Kidney (tissue), 14 donors: Measurements from ENCODE around the gene STXBP1. TPM values are rescaled to one million over a fixed set of nuclear protein-coding genes. Genes with fewer than 3 reads are reported as not detected.

Experiments
- DNase-seq, 5 donors: peaks; one replicate each; pipeline ENCODE4 v3.0.0-alpha.2; 2013 to 2020
- FAIRE-seq: peaks from 2 replicates; lab custom pipeline; 2012; peaks lifted over from hg19 to GRCh38; lab: Jason Lieb, UNC
- H3K27ac ChIP-seq, 2 donors: one replicate each; pipeline ENCODE4 v1.7.0; 2013; ENCODE audit warnings: low read depth in 2 of 2, low read length in 2 of 2, inconsistent platforms in 1 of 2
- H3K27me3 ChIP-seq: one replicate; pipeline ENCODE4 v1.7.1; 2013; ENCODE audit warnings: low read length, inconsistent platforms; ENCODE audit not compliant: control insufficient read depth, insufficient read depth
- H3K36me3 ChIP-seq, 3 donors: one replicate each; pipeline versions ENCODE4 v1.7.0 to v1.7.1; 2013; ENCODE audit warnings: low read length in 3 of 3, control low read depth in 1 of 3, inconsistent platforms in 1 of 3; ENCODE audit not compliant: insufficient read depth in 3 of 3, control insufficient read depth in 2 of 3
- H3K4me1 ChIP-seq, 3 donors: one replicate each; pipeline versions ENCODE4 v1.7.0 to v1.7.1; 2013; ENCODE audit warnings: low read length in 3 of 3, inconsistent platforms in 1 of 3, low read depth in 1 of 3; ENCODE audit not compliant: control insufficient read depth in 2 of 3, insufficient read depth in 2 of 3
- H3K4me3 ChIP-seq, 3 donors: one replicate each; pipeline versions ENCODE4 v1.7.0 to v1.8.1; 2013; ENCODE audit warnings: low read length in 3 of 3, control low read depth in 1 of 3, inconsistent platforms in 1 of 3
- H3K9ac ChIP-seq, 3 donors: one replicate each; pipeline versions ENCODE4 v1.7.0 to v1.7.1; 2013; ENCODE audit warnings: low read length in 3 of 3, control low read depth in 1 of 3, inconsistent platforms in 1 of 3
- H3K9me3 ChIP-seq, 3 donors: one replicate each; pipeline versions ENCODE4 v1.7.0 to v1.7.1; 2013; ENCODE audit warnings: low read length in 3 of 3, control low read depth in 1 of 3, inconsistent platforms in 1 of 3; ENCODE audit not compliant: control insufficient read depth in 2 of 3, insufficient read depth in 1 of 3
- CTCF ChIP-seq: IDR thresholded peaks from 3 replicates; pipeline ENCODE4 v1.5.1; 2012; ENCODE audit warnings: mild to moderate bottlenecking, moderate library complexity, borderline replicate concordance; ENCODE audit not compliant: insufficient read depth; ENCODE audit errors: extremely low read depth
- intact Hi-C: fragments of 100-400 bp; cut with DNase I; formaldehyde crosslinking; loops from one replicate; pipeline ENCODE4 v1.11.1; 2022
- polyA plus RNA-seq: library from polyadenylated mRNA; stranded (reverse); fragments of 350-450 nt; fragmentation: Illumina TruSeq; extraction: RNeasy Lipid Tissue Mini Kit (QIAGEN cat#74804); gene quantifications from one replicate; pipeline ENCODE4 v1.2.3, GENCODE V29; 2014; ENCODE audit warnings: low read depth, low replicate concordance; ENCODE audit not compliant: insufficient read depth
- total RNA-seq: library from RNA; stranded (reverse); fragmentation: NEBNext Ultra II Directional; extraction: Animal tissue kit (Norgen Biotek cat#: 25700); gene quantifications from one replicate; pipeline ENCODE4 v1.2.1, GENCODE V29; 2021
- donor health status: control.
- donor health status: control.
- donor health status: control.
- donor health status: control.
- donor health status: control.
- donor health status: DM: yes; HTN: yes; CAD: no.
- donor health status: Normal renal cell carcinoma (clear cell type).

Gene STXBP1
- total and polyA plus RNA-seq, 2 donors from 2014 or later, result 14.3 to 32.8 TPM

DNA sequence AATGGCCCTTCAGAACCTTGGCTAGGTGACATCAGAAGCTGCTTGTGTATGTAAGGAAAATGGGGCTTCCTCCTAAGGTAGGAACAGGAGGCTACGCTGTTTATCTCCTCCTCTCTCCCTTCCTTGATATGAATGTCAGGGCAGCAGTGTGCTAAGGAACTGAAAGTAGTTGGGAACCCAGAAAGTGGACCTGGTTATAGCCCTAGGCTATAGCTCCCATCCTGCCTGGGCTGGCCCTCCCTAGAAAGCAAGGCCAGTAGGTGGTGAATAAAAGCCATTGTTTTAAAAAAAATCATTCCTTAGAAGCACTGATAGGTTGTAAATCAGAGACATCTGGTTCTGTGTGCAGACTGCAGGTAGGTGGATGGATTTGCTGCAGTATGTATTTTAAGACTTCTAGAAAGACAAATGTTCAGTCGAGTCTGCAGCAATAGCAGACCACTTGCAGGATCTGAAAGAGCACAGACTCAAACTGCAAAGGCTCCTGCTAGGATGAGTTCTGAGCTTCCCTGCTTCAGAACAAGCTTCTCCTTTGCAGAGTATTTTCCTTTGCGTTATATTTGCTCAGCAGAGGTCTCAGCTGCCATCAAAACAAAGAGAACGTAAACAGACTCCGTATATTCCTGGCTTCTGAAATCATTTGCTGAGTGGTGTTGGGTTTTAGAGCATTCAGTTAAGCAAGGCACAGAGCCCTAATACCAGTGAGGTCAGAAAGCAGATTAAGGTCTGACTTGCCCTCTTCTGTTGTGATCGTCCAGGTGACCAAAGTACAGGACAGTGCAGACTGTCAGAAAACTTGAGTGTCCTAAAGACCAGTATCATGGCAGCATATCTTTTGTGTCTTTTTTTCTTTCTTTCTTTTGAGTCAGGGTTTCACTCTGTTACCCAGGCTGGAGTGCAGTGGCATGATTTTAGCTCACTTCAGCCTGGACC, 74.7 kb downstream of the STXBP1 start:
- intact Hi-C loops, result no loop called here
- no peak overlapping the region for H3K9ac ChIP-seq
- H3K9me3 ChIP-seq, result no peaks in the 10 kb centered on the region
- TF ChIP-seq CTCF, result no peak
- H3K27me3 ChIP-seq, result no peaks in the 10 kb centered on the region
- FAIRE-seq (no peak), DNase-seq (no peak)
- no peak overlapping the region for H3K4me3 ChIP-seq
- peaks cover 0 to 10% (median 2%) of the 10 kb centered on the region in 3 donors for H3K36me3 ChIP-seq
- H3K27ac ChIP-seq, result no peak overlapping the region
- no peaks in the 10 kb centered on the region for H3K4me1 ChIP-seq

GRCh38 chr9:127689329-127690000, 77.4 kb downstream of the STXBP1 start:
- no peak overlapping the region for H3K9ac ChIP-seq
- TF ChIP-seq CTCF, result no peak
- intact Hi-C loops, result no loop called here
- no peak overlapping the region for H3K27ac ChIP-seq
- no peaks in the 10 kb centered on the region for H3K27me3 ChIP-seq
- H3K36me3 ChIP-seq, result no peaks in the 10 kb centered on the region
- FAIRE-seq, result no peak
- no peaks in the 10 kb centered on the region for H3K4me1 ChIP-seq
- no peak overlapping the region for H3K4me3 ChIP-seq
- no peaks in the 10 kb centered on the region for H3K9me3 ChIP-seq
- no peak for DNase-seq

GRCh38 chr9:127690735-127691134, 78.7 kb downstream of the STXBP1 start:
- no peaks in the 10 kb centered on the region for H3K36me3 ChIP-seq
- H3K9ac ChIP-seq, result no peak overlapping the region
- H3K4me3 ChIP-seq, result no peak overlapping the region
- H3K4me1 ChIP-seq, result no peaks in the 10 kb centered on the region
- DNase-seq (no peak), FAIRE-seq (no peak)
- no peaks in the 10 kb centered on the region for H3K9me3 ChIP-seq
- intact Hi-C loops, result no loop called here
- H3K27me3 ChIP-seq, result no peaks in the 10 kb centered on the region
- H3K27ac ChIP-seq, result no peak overlapping the region
- no peak for TF ChIP-seq CTCF
